ENCODE measurements around the gene NAXD.

DNA sequence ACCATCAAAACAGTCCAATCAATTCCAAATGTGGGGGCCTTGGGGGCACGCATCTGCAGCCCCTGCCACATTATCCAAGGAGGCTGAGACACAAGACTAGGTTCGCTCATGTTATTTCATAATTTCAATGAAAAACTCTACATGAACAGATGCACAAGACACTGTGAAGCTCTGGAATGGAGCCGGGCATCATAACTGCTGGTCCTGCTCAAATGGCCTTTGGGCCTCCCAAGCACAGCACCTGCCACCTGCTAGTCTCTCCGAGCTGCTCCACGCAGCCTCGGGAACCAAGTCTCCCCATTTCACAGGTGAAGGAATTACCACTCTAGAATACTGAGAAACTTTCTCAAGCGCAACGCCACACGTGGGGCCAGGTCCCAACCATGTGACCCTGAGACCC, 73.7 kb downstream of the NAXD start:
- TF ChIP-seq POLR2AphosphoS5 (IDR thresholded peaks at IDR 0.05; ENCODE audit: borderline replicate concordance, low read depth, low read length) = no peak
- TF ChIP-seq EZH2 (IDR thresholded peaks at IDR 0.05) = no peak

Measured in SK-N-MC (cell line).